Measurements from ENCODE around the gene VPS54.

Gene VPS54

GRCh38 chr2:63886445-63886844 lies 132.8 kb downstream of the VPS54 start:
- peaks cover 44% of the 10 kb centered on the region for H3K36me3 Mint-ChIP-seq (ENCODE audit: low read depth)
- no peaks in the 10 kb centered on the region for H3K9me3 Mint-ChIP-seq
- DNase-seq (no peak), ATAC-seq (no peak)
- no peak overlapping the region for H3K4me3 Mint-ChIP-seq
- no peak overlapping the region for H3K27ac Mint-ChIP-seq
- H3K27me3 Mint-ChIP-seq: no peaks in the 10 kb centered on the region
- peaks cover 20% of the 10 kb centered on the region for H3K4me1 Mint-ChIP-seq

GRCh38 chr2:63882395-63883105 lies 136.7 kb downstream of the VPS54 start:
- Mint-ChIP-seq H3K4me1 (peaks cover 28% of the 10 kb centered on the region), H3K27me3 (no peaks in the 10 kb centered on the region), H3K9me3 (no peaks in the 10 kb centered on the region), H3K4me3 (no peak overlapping the region), H3K36me3 (ENCODE audit: low read depth) (peaks cover 29% of the 10 kb centered on the region), H3K27ac (peak overlapping the region; percentile 50)
- DNase-seq (no peak), ATAC-seq (peak; percentile 69)

DNA sequence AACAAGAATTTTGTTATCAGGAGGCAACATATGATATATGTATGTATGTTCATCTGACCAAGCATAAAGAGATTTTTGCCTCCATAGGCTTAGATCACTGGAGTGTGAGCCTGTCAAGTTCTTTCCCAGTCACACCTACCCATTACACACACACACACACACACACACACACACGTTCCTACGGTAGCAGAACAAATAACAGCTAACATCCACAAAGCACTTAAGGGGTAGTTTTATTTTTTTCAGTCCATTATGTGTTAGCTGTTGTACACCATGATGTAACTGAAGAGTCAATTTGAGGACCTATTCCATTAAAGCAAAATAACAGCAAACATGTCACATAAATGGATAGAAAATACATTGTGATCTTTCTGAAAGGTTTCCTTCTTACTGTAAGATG lies 138.0 kb downstream of the VPS54 start:
- ATAC-seq (no peak), DNase-seq (no peak)
- H3K4me1 Mint-ChIP-seq: peaks cover 30% of the 10 kb centered on the region
- H3K4me3 Mint-ChIP-seq: no peak overlapping the region
- H3K27me3 Mint-ChIP-seq: no peaks in the 10 kb centered on the region
- no peak overlapping the region for H3K27ac Mint-ChIP-seq
- H3K9me3 Mint-ChIP-seq: no peaks in the 10 kb centered on the region
- peaks cover 33% of the 10 kb centered on the region for H3K36me3 Mint-ChIP-seq (ENCODE audit: low read depth)

DNA sequence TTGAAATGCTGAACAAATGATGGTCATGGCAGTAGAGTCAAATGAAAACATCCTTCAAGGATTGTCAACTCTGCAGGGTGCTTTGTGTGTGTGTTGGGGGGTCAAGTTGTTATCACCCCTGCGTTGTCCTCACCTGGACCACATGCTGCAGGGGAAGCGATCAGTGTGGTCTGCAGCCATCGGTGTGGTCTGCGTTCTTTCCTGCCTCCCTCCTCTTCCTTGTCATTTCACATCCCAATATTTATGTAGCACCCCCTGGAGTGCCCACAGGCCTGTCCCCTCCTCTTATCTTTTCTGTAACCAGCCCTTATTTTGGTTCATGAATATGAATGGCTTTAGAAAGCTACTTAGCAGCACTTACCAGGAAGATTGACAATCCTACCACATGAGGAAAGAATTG lies 138.6 kb downstream of the VPS54 start:
- Mint-ChIP-seq H3K4me1 (peaks cover 36% of the 10 kb centered on the region), H3K36me3 (ENCODE audit: low read depth) (peaks cover 35% of the 10 kb centered on the region), H3K9me3 (no peaks in the 10 kb centered on the region), H3K27ac (no peak overlapping the region), H3K27me3 (no peaks in the 10 kb centered on the region), H3K4me3 (no peak overlapping the region)
- no peak for DNase-seq
- no peak for ATAC-seq

DNA sequence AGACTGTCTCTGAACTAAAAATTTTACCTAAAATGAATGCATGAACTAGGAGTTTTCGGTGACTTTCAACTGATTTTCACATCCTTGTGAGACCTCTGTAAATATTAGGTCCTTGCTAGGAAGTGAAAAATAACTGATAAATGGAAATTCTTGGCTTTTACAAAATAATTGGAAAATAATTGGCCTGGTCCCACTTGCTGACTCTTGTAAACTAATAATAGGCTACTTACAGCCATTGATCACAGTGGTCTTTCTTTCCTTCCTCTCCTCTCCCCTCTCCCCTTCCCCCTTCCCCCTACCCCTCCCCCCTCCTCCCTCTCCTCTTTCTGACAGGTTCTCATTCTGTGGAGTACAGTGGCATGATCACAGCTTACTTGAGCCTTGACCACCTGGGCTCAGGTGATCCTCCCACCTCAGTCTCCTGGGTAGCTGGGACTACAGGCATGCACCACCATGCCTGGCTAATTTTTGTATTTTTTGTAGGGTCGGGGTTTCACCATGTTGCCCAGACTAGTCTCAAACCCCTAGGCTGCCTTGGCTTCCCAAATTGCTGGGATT lies 139.3 kb downstream of the VPS54 start:
- ATAC-seq (no peak), DNase-seq (no peak)
- Mint-ChIP-seq H3K9me3 (no peaks in the 10 kb centered on the region), H3K36me3 (ENCODE audit: low read depth) (peaks cover 38% of the 10 kb centered on the region), H3K4me3 (no peak overlapping the region), H3K4me1 (peaks cover 41% of the 10 kb centered on the region), H3K27ac (no peak overlapping the region), H3K27me3 (no peaks in the 10 kb centered on the region)

- H3K27ac Mint-ChIP-seq: no peak overlapping the region
- H3K9me3 Mint-ChIP-seq: peaks cover 7% of the 10 kb centered on the region
These were observed 140.7 kb downstream of the VPS54 start for GRCh38 chr2:63878486-63878885.

DNA sequence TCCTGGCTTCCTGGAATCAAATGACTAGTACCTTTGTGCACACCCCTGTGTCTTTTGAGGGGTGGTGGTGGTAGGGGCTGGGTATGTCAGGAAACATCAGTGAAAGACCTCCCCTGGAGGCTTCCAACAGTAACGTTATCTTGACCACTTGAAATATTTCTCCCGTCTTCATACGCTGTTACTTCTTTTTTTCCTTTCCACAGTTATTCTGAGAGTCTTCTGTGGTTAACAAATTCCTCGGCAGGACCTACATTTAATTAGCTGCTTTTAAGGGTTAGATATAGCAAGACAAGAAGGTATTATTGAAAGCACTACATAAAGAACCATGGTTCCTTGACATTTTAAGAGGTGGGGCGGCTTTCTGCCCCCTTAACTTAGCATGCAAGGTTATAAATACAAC lies 142.9 kb downstream of the VPS54 start:
- peaks cover 27% of the 10 kb centered on the region for H3K4me1 Mint-ChIP-seq

More at GRCh38 chr2:63878486-63878885, 140.7 kb downstream of the VPS54 start:
- H3K27me3 Mint-ChIP-seq: no peaks in the 10 kb centered on the region
- DNase-seq (no peak), ATAC-seq (no peak)
- peaks cover 39% of the 10 kb centered on the region for H3K36me3 Mint-ChIP-seq (ENCODE audit: low read depth)
- H3K4me3 Mint-ChIP-seq: no peak overlapping the region
- H3K4me1 Mint-ChIP-seq: peaks cover 44% of the 10 kb centered on the region

GRCh38 chr2:63875559-63876245 lies 143.5 kb downstream of the VPS54 start:
- ATAC-seq (no peak), DNase-seq (no peak)
- peaks cover 21% of the 10 kb centered on the region for H3K4me1 Mint-ChIP-seq
- H3K27me3 Mint-ChIP-seq: no peaks in the 10 kb centered on the region
- peaks cover 7% of the 10 kb centered on the region for H3K9me3 Mint-ChIP-seq
- peaks cover 41% of the 10 kb centered on the region for H3K36me3 Mint-ChIP-seq (ENCODE audit: low read depth)
- peak overlapping the region; percentile 47 for H3K27ac Mint-ChIP-seq
- no peak overlapping the region for H3K4me3 Mint-ChIP-seq

More for the DNA sequence above, 142.9 kb downstream of the VPS54 start:
- ATAC-seq (no peak), DNase-seq (no peak)
- Mint-ChIP-seq H3K9me3 (peaks cover 7% of the 10 kb centered on the region), H3K27ac (no peak overlapping the region), H3K27me3 (no peaks in the 10 kb centered on the region), H3K4me3 (no peak overlapping the region), H3K36me3 (ENCODE audit: low read depth) (peaks cover 41% of the 10 kb centered on the region)

- H3K4me1 Mint-ChIP-seq: peaks cover 17% of the 10 kb centered on the region
- ATAC-seq (no peak), DNase-seq (no peak)
- H3K27ac Mint-ChIP-seq: peak overlapping the region; percentile 47
- no peak overlapping the region for H3K4me3 Mint-ChIP-seq
- H3K27me3 Mint-ChIP-seq: no peaks in the 10 kb centered on the region
- H3K9me3 Mint-ChIP-seq: peaks cover 7% of the 10 kb centered on the region
- H3K36me3 Mint-ChIP-seq (ENCODE audit: low read depth): peaks cover 45% of the 10 kb centered on the region
These were observed 144.1 kb downstream of the VPS54 start for GRCh38 chr2:63875131-63875527.

GRCh38 chr2:63874204-63875130 lies 144.8 kb downstream of the VPS54 start:
- peaks cover 45% of the 10 kb centered on the region for H3K36me3 Mint-ChIP-seq (ENCODE audit: low read depth)
- peak overlapping the region; percentile 7 for H3K27ac Mint-ChIP-seq
- no peaks in the 10 kb centered on the region for H3K27me3 Mint-ChIP-seq
- H3K4me3 Mint-ChIP-seq: no peak overlapping the region
- ATAC-seq (no peak), DNase-seq (no peak)
- H3K4me1 Mint-ChIP-seq: peaks cover 17% of the 10 kb centered on the region
- H3K9me3 Mint-ChIP-seq: peaks cover 7% of the 10 kb centered on the region

DNA sequence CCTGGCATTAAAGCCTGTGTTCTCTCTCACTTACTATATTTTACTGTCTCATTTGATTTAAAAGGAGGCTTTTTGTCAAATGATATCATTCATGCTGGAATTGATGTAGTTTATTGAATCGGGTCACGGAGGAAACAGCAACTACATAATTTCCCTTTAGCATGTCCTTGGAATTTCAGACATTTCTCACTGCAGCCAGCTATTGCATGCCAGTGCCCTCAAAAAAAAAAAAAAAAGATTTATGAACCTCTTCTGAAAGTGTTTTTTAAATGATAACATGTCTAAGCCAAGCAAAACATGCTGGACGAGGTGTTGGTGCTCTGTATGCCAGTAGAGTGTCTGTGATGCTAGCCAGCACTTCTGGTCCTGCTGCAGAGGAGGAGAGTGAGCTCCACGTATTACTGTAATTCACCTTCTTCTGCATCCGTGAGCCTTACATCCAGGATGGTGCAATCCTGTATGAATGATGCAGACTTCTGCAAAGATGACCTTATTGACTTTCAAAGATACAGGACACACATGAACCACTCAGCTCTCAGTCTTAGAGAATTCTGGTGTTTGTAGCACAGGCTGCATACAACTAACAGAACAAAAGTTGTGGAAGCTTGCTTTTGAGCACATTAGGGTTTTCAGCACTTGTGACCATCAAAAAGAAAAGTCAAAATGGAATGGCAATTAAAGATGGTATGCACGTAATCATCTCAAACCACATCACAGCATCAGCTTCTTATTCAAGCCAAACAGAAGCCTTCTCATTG lies 146.5 kb downstream of the VPS54 start:
- H3K36me3 Mint-ChIP-seq (ENCODE audit: low read depth): peaks cover 39% of the 10 kb centered on the region
- H3K9me3 Mint-ChIP-seq: peaks cover 7% of the 10 kb centered on the region
- H3K27me3 Mint-ChIP-seq: no peaks in the 10 kb centered on the region
- ATAC-seq: no peak
- peaks cover 17% of the 10 kb centered on the region for H3K4me1 Mint-ChIP-seq
- no peak overlapping the region for H3K4me3 Mint-ChIP-seq
- DNase-seq: no peak
- H3K27ac Mint-ChIP-seq: no peak overlapping the region

- no peak overlapping the region for H3K4me3 Mint-ChIP-seq
- peaks cover 32% of the 10 kb centered on the region for H3K36me3 Mint-ChIP-seq (ENCODE audit: low read depth)
- peaks cover 17% of the 10 kb centered on the region for H3K4me1 Mint-ChIP-seq
- H3K27ac Mint-ChIP-seq: no peak overlapping the region
- ATAC-seq: no peak
- H3K27me3 Mint-ChIP-seq: no peaks in the 10 kb centered on the region
- peaks cover 7% of the 10 kb centered on the region for H3K9me3 Mint-ChIP-seq
- no peak for DNase-seq
These were observed 147.4 kb downstream of the VPS54 start for GRCh38 chr2:63871864-63872263.

DNA sequence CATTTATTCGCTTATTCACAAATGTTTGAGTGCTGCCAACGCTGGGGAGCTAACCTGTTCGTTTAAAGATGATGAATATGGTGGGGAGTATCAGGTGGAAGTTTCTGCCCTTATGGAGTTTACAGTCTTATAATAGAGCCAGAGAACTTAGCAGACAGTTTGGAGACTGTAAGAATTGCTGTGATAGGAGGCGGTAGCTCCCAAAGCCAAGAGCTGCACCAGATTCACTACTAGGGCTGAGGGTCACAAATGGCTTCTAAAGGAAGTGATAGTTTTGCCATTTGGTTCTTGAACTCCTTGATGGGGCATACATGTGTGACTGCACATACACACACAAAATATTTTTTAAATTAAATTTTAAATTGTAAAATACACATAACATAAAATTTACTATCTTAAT lies 148.5 kb downstream of the VPS54 start:
- DNase-seq (no peak), ATAC-seq (no peak)
- Mint-ChIP-seq H3K9me3 (peaks cover 7% of the 10 kb centered on the region), H3K27ac (no peak overlapping the region), H3K4me3 (no peak overlapping the region), H3K36me3 (ENCODE audit: low read depth) (peaks cover 35% of the 10 kb centered on the region), H3K27me3 (no peaks in the 10 kb centered on the region), H3K4me1 (peaks cover 21% of the 10 kb centered on the region)
